ACHN (cell line): Measurements from ENCODE around the gene REEP1.

ENCODE experiments used
- DNase-seq: peaks from one replicate; pipeline ENCODE4 v3.0.0-alpha.2; 2015
- in situ Hi-C: cut with HindIII; loops from 2 replicates; pipeline ENCODE4 v1.10.0; 2017; ENCODE audit warnings: low sequenced_read_pairs, low pct_ligation_motif_present, low pct_unique_long_range_greater_than_20kb

Gene REEP1

GRCh38 chr2:86193901-86194567 lies 143.4 kb downstream of the REEP1 start:
- in situ Hi-C loops, result no loop called here
- DNase-seq, result no peak

GRCh38 chr2:86189782-86190416 lies 147.5 kb downstream of the REEP1 start:
- no peak for DNase-seq
- in situ Hi-C loops, result no loop called here

- in situ Hi-C loops, result no loop called here
- DNase-seq, result no peak
Observed at GRCh38 chr2:86186431-86186830, 151.0 kb downstream of the REEP1 start.

GRCh38 chr2:86185517-86186212 lies 151.8 kb downstream of the REEP1 start:
- in situ Hi-C loops, result no loop called here
- DNase-seq, result no peak

GRCh38 chr2:86176597-86176996 lies 160.8 kb downstream of the REEP1 start:
- in situ Hi-C loops, result no loop called here
- DNase-seq, result no peak

GRCh38 chr2:86175828-86176227 lies 161.6 kb downstream of the REEP1 start:
- in situ Hi-C loops, result no loop called here
- no peak for DNase-seq

GRCh38 chr2:86174445-86174844 lies 163.0 kb downstream of the REEP1 start:
- DNase-seq, result no peak
- in situ Hi-C loops, result no loop called here

GRCh38 chr2:86172610-86173009 lies 164.8 kb downstream of the REEP1 start:
- in situ Hi-C loops, result no loop called here
- no peak for DNase-seq

GRCh38 chr2:86171295-86171694 lies 166.1 kb downstream of the REEP1 start:
- in situ Hi-C loops, result no loop called here
- DNase-seq, result no peak

GRCh38 chr2:86170449-86170848 lies 167.0 kb downstream of the REEP1 start:
- DNase-seq, result no peak
- in situ Hi-C loops, result no loop called here
